LNCAP (cell line): ENCODE data around the gene TAS2R1.

Source experiments
- CTCF ChIP-seq: fragments of 450-650 bp; IDR thresholded peaks from 2 replicates; pipeline ENCODE4 v1.5.1; 2017; ENCODE audit warnings: mild to moderate bottlenecking

The TAS2R1 gene

GRCh38 chr5:9630251-9630650 is at the start of gene TAS2R1:
TSS of gene TAS2R1 (minus strand) at chr5:9630351. CDS start at chr5:9630032, 319 bp downstream.
- TF ChIP-seq CTCF, result no peak

- TF ChIP-seq CTCF, result no peak
Observed at GRCh38 chr5:9670371-9670770, 40.2 kb upstream of the TAS2R1 start.

GRCh38 chr5:9667906-9668305 is 37.8 kb upstream of the TAS2R1 start:
- no peak for TF ChIP-seq CTCF

- no peak for TF ChIP-seq CTCF
Observed at GRCh38 chr5:9663891-9664290, 33.7 kb upstream of the TAS2R1 start.

- TF ChIP-seq CTCF, result no peak
Observed at GRCh38 chr5:9661316-9662015, 31.3 kb upstream of the TAS2R1 start.

- TF ChIP-seq CTCF, result no peak
Observed at GRCh38 chr5:9658706-9659105, 28.6 kb upstream of the TAS2R1 start.

- no peak for TF ChIP-seq CTCF
Observed at GRCh38 chr5:9657819-9658218, 27.7 kb upstream of the TAS2R1 start.

GRCh38 chr5:9655641-9656040 is 25.5 kb upstream of the TAS2R1 start:
- TF ChIP-seq CTCF, result no peak
